Endodermal cell (in vitro differentiated cells): ENCODE data around the gene GATA3. TPM values are rescaled to one million over a fixed set of nuclear protein-coding genes. Genes with fewer than 3 reads are reported as not detected.
A peak's percentile ranks its signal among the peaks of the same experiment; 100 is the strongest.

Source experiments
- DNase-seq: peaks from one replicate; pipeline ENCODE4 v3.0.0-alpha.2; 2017
- H3K27ac ChIP-seq: 2 replicates; pipeline ENCODE4 v1.5.1; 2013; ENCODE audit warnings: mild to moderate bottlenecking, low read depth, low read length, moderate library complexity
- H3K27me3 ChIP-seq: 2 replicates; pipeline ENCODE4 v1.6.1; 2013; ENCODE audit warnings: mild to moderate bottlenecking, low read length, moderate library complexity; ENCODE audit not compliant: insufficient read depth, control insufficient read depth, poor library complexity, severe bottlenecking
- H3K36me3 ChIP-seq: 2 replicates; pipeline ENCODE4 v1.7.0; 2013; ENCODE audit warnings: mild to moderate bottlenecking, low read length, moderate library complexity; ENCODE audit not compliant: control insufficient read depth, insufficient read depth
- H3K4me1 ChIP-seq: one replicate; pipeline ENCODE4 v1.7.0; 2013; ENCODE audit warnings: low read length; ENCODE audit not compliant: control insufficient read depth, insufficient read depth
- H3K4me3 ChIP-seq: 2 replicates; pipeline ENCODE4 v1.5.1; 2013; ENCODE audit warnings: mild to moderate bottlenecking, low read length, moderate library complexity
- H3K9ac ChIP-seq: 2 replicates; pipeline ENCODE4 v1.6.1; 2013; ENCODE audit warnings: mild to moderate bottlenecking, low read length, moderate library complexity; ENCODE audit not compliant: poor library complexity, severe bottlenecking; ENCODE audit errors: extremely low read depth
- H3K9me3 ChIP-seq: 2 replicates; pipeline ENCODE4 v1.6.1; 2013; ENCODE audit warnings: mild to moderate bottlenecking, low read length, moderate library complexity; ENCODE audit not compliant: control insufficient read depth
- H3K27ac Mint-ChIP-seq: 2 replicates; pipeline ENCODE4 v1.8.0; 2020; ENCODE audit warnings: mixed read lengths
- H3K27me3 Mint-ChIP-seq: 2 replicates; pipeline ENCODE4 v1.8.0; 2021; ENCODE audit warnings: mild to moderate bottlenecking, mixed read lengths; ENCODE audit not compliant: insufficient read depth
- H3K36me3 Mint-ChIP-seq: 2 replicates; pipeline ENCODE4 v1.8.0; 2020; ENCODE audit warnings: low read depth, mixed read lengths
- H3K4me1 Mint-ChIP-seq: 2 replicates; pipeline ENCODE4 v1.8.0; 2020; ENCODE audit warnings: mixed read lengths
- H3K4me3 Mint-ChIP-seq: 2 replicates; pipeline ENCODE4 v1.8.0; 2020; ENCODE audit warnings: mild to moderate bottlenecking, moderate library complexity, mixed read lengths
- H3K9me3 Mint-ChIP-seq: 2 replicates; pipeline ENCODE4 v1.8.0; 2020; ENCODE audit warnings: mild to moderate bottlenecking, mixed read lengths
- WGBS, 2 experiments: methylation state at CpG; one replicate each; pipeline versions ENCODE4 v1.1.5 to v1.1.7; 2013; ENCODE audit warnings: missing lambda C conversion rate in 2 of 2, mixed read lengths in 1 of 2; ENCODE audit not compliant: insufficient coverage in 1 of 2, insufficient read length in 1 of 2; 5-methylcytosine and 5-hydroxymethylcytosine counted together
- total RNA-seq, 2 donors: library from RNA; stranded (reverse); fragmentation: NEBNext Ultra II Directional in 1 of 2; extraction: Animal tissue kit (Norgen Biotek cat#: 25700) in 1 of 2; gene quantifications; 2 replicates in 1 of 2; 3 replicates in 1 of 2; pipeline ENCODE4 v1.2.1, GENCODE V29; 2021
- TF ChIP-seq, protein P1 (sequence below): fragments of 200-600 bp; sonication (generic); conservative IDR thresholded peaks from 2 replicates; pipeline ENCODE4 v1.5.0; 2021; ENCODE audit warnings: antibody characterized with exemption, mild to moderate bottlenecking

GATA3 gene
- total RNA-seq, 2 donors from 2014 or later, result 51.3 to 103 TPM

DNA sequence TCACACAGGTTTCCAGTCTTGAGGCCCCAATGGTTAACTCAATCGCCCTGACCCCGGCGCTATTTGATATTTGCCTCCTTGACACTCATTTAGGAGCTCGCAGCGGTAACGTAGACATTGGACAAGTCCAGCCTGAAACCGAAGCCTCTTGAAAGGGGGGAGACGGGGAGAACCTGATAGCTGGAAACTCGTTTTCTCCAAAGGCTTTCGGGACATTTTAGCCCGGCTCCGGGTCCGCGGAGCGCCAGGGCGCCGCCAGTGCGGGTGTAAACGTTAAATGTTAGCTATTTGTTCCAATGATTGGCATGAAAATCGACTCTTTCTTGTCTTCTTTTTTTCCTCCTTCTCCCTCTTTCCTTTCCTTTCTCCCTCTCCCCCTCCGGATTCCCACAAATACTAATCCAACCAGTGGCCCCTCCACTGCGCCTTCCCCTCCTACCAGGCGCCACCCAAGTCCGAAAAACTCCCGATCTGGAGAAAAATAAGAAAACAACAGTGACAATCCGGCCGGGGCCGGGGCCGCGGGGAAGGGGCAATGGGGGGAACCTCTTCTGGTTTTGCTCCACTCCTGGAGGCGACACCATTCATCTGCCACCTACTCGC is 17.2 kb upstream of the GATA3 start:
- TF ChIP-seq, protein P1, sequence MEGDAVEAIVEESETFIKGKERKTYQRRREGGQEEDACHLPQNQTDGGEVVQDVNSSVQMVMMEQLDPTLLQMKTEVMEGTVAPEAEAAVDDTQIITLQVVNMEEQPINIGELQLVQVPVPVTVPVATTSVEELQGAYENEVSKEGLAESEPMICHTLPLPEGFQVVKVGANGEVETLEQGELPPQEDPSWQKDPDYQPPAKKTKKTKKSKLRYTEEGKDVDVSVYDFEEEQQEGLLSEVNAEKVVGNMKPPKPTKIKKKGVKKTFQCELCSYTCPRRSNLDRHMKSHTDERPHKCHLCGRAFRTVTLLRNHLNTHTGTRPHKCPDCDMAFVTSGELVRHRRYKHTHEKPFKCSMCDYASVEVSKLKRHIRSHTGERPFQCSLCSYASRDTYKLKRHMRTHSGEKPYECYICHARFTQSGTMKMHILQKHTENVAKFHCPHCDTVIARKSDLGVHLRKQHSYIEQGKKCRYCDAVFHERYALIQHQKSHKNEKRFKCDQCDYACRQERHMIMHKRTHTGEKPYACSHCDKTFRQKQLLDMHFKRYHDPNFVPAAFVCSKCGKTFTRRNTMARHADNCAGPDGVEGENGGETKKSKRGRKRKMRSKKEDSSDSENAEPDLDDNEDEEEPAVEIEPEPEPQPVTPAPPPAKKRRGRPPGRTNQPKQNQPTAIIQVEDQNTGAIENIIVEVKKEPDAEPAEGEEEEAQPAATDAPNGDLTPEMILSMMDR, result no peak
- H3K9me3 Mint-ChIP-seq, result no peaks in the 10 kb centered on the region
- Histone ChIP-seq H3K9me3 (no peaks in the 10 kb centered on the region), H3K4me1 (peaks cover 9% of the 10 kb centered on the region), H3K36me3 (no peaks in the 10 kb centered on the region), H3K27me3 (peaks cover 100% of the 10 kb centered on the region), H3K27ac (no peak overlapping the region), H3K9ac (no peak overlapping the region), H3K4me3 (no peak overlapping the region)
- H3K36me3 Mint-ChIP-seq, result no peaks in the 10 kb centered on the region
- WGBS, 2 experiments, result 4 to 10% methylated on average over 22 to 32 of the region's 32 CpGs
- peaks cover 100% of the 10 kb centered on the region for H3K27me3 Mint-ChIP-seq
- peak overlapping the region; percentile 42 for H3K4me3 Mint-ChIP-seq
- H3K27ac Mint-ChIP-seq, result no peak overlapping the region
- peaks cover 38% of the 10 kb centered on the region for H3K4me1 Mint-ChIP-seq
- peak; percentile 61 for DNase-seq

DNA sequence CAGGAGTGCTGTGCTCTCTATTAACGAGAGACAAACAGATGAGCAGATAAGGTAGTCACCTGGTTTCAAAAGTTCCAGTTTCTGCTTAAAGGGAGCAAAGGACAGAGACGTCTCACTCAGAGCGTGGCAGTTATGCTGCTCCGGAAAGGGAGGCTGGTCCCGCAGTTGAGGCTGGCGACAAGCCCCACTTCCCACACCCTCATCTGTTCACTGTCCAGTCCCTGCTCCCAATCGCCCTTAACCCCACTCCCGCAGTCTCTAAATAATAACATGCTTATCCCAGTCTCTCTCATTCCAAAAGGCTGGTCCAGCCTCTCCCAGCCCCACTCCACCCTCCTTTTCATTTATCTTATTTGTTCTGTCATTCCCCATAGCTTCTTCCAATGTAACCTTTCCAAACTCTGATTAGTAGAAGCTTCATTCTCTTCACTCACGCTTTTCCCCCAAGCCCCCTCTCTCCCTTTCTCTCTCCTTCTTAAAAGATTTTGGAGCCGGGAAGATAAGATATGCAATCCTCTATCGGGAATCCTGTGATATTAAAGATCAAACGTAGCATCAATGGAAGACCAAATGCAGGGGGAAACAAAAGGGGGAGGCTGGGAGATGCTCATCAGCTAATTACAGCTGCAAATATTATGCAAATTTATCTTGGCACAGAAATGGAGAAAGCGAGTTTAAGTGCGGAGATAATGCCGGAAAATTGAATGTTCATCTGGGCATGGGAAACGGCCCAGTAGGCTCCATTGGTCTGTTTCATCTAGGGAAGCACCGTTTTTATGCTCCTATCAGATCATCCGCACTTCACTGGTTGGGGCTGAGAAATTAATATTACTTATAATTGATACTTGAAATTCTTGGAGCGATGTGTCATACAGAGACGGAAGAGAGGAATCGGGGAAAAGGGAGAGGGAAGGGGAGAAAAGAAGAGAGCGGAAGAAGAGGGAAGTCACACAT is 16.3 kb upstream of the GATA3 start:
- WGBS, 2 experiments, result 8 to 9% methylated on average over 19 to 22 of the region's 22 CpGs
- Mint-ChIP-seq H3K9me3 (no peaks in the 10 kb centered on the region), H3K36me3 (no peaks in the 10 kb centered on the region), H3K27me3 (peaks cover 100% of the 10 kb centered on the region), H3K4me1 (peaks cover 43% of the 10 kb centered on the region), H3K27ac (no peak overlapping the region), H3K4me3 (peak overlapping the region; percentile 42)
- Histone ChIP-seq H3K9ac (no peak overlapping the region), H3K27me3 (peaks cover 100% of the 10 kb centered on the region), H3K36me3 (no peaks in the 10 kb centered on the region), H3K4me3 (no peak overlapping the region), H3K27ac (no peak overlapping the region), H3K4me1 (peaks cover 9% of the 10 kb centered on the region), H3K9me3 (no peaks in the 10 kb centered on the region)
- TF ChIP-seq, protein P1, result no peak
- peak; percentile 47 for DNase-seq

DNA sequence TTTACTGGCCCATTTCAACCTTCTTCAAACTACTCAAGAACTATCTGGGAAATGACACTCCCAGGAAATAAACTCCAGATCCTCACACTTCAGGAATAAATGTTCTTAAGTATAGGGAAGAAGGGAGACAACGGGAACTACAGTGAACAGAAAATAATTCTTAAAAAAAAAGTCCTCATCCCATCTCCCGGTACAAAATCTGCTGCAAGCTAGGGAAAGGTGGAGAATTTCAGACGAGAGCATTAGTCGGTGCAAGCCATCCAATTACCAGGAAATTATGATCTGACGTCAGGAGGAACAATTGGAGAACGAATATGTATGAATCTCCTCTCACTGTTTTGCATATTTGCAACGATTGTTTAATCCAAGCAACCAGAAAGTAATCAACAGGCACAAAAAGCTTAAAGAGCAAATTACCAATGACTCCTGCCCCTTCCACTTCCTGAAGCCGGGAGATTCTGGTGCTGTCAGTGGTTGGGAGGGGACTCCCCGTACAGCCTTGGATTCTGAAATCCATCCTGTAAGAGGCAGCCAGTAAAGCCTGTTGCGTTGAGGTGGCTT is 15.1 kb upstream of the GATA3 start:
- Histone ChIP-seq H3K9me3 (no peaks in the 10 kb centered on the region), H3K9ac (no peak overlapping the region), H3K4me3 (no peak overlapping the region), H3K27me3 (peaks cover 100% of the 10 kb centered on the region), H3K4me1 (peaks cover 16% of the 10 kb centered on the region), H3K36me3 (no peaks in the 10 kb centered on the region), H3K27ac (no peak overlapping the region)
- WGBS, 2 experiments, result 0 to 5% methylated on average over 6 to 9 of the region's 10 CpGs
- H3K4me1 Mint-ChIP-seq, result peaks cover 51% of the 10 kb centered on the region
- peaks cover 100% of the 10 kb centered on the region for H3K27me3 Mint-ChIP-seq
- H3K9me3 Mint-ChIP-seq, result no peaks in the 10 kb centered on the region
- H3K27ac Mint-ChIP-seq, result no peak overlapping the region
- peak; percentile 53 for DNase-seq
- H3K4me3 Mint-ChIP-seq, result no peak overlapping the region
- H3K36me3 Mint-ChIP-seq, result no peaks in the 10 kb centered on the region
- TF ChIP-seq, protein P1, result no peak
